Small intestine (tissue), 16 donors: Measurements from ENCODE around the gene MATR3. TPM values are rescaled to one million over a fixed set of nuclear protein-coding genes. Genes with fewer than 3 reads are reported as not detected.

Experiments used
- DNase-seq, 2 donors: peaks; one replicate each; pipeline versions ENCODE4 v3.0.0 to v3.0.0-alpha.2; 2013
- FAIRE-seq: peaks from 2 replicates; lab custom pipeline; 2012; peaks lifted over from hg19 to GRCh38; lab: Jason Lieb, UNC
- H3K27ac ChIP-seq, 3 donors: one replicate each; pipeline ENCODE4 v1.5.1; 2013; ENCODE audit warnings: low read length in 2 of 3, mild to moderate bottlenecking in 2 of 3, control low read depth in 1 of 3, inconsistent platforms in 1 of 3, low read depth in 1 of 3, moderate library complexity in 1 of 3
- H3K27me3 ChIP-seq, 3 donors: one replicate each; pipeline ENCODE4 v1.6.1; 2013; ENCODE audit warnings: low read length in 3 of 3, inconsistent platforms in 1 of 3; ENCODE audit not compliant: control insufficient read depth in 3 of 3, insufficient read depth in 3 of 3
- H3K36me3 ChIP-seq, 3 donors: one replicate each; pipeline ENCODE4 v1.6.1; 2013; ENCODE audit warnings: low read length in 3 of 3, inconsistent platforms in 1 of 3, low read depth in 1 of 3, mild to moderate bottlenecking in 1 of 3, moderate library complexity in 1 of 3; ENCODE audit not compliant: control insufficient read depth in 3 of 3, insufficient read depth in 2 of 3
- H3K4me1 ChIP-seq, 3 donors: one replicate each; pipeline ENCODE4 v1.6.1; 2013; ENCODE audit warnings: low read length in 2 of 3, inconsistent platforms in 1 of 3, low read depth in 1 of 3, mild to moderate bottlenecking in 1 of 3, moderate library complexity in 1 of 3; ENCODE audit not compliant: control insufficient read depth in 3 of 3, insufficient read depth in 2 of 3
- H3K4me3 ChIP-seq, 3 donors: one replicate each; pipeline ENCODE4 v1.5.1; 2013; ENCODE audit warnings: low read length in 3 of 3, control low read depth in 1 of 3, inconsistent platforms in 1 of 3, low read depth in 1 of 3, mild to moderate bottlenecking in 1 of 3, moderate library complexity in 1 of 3
- H3K9me3 ChIP-seq, 2 donors: one replicate each; pipeline ENCODE4 v1.6.1; 2013; ENCODE audit warnings: low read depth in 1 of 2, low read length in 1 of 2; ENCODE audit not compliant: control insufficient read depth in 2 of 2, insufficient read depth in 1 of 2
- WGBS, 3 donors: extraction: QIAGEN DNeasy Blood & Tissue Kit; methylation state at CpG; one replicate each; pipeline ENCODE4 v1.1.7; 2013; 5-methylcytosine and 5-hydroxymethylcytosine counted together
- long read RNA-seq, 10 donors: transcript quantifications; one replicate each; lab custom pipeline, GENCODE V29; 2026
- polyA plus RNA-seq, 4 donors: library from polyadenylated mRNA; stranded (reverse) in 3 of 4; unstranded in 1 of 4; fragments of 200-250 nt in 3 of 4; fragments of 120-200 nt in 1 of 4; gene quantifications; one replicate each; pipeline versions ENCODE4 v1.2.1 to v1.2.3, GENCODE V29; 2013
- donor health status: healthy with polysubstance abuse.
- donor health status: control.
- donor health status: control.
- donor health status: Bipolar disorder and iron deficiency.
- donor health status: healthy.

MATR3 gene, protein sequence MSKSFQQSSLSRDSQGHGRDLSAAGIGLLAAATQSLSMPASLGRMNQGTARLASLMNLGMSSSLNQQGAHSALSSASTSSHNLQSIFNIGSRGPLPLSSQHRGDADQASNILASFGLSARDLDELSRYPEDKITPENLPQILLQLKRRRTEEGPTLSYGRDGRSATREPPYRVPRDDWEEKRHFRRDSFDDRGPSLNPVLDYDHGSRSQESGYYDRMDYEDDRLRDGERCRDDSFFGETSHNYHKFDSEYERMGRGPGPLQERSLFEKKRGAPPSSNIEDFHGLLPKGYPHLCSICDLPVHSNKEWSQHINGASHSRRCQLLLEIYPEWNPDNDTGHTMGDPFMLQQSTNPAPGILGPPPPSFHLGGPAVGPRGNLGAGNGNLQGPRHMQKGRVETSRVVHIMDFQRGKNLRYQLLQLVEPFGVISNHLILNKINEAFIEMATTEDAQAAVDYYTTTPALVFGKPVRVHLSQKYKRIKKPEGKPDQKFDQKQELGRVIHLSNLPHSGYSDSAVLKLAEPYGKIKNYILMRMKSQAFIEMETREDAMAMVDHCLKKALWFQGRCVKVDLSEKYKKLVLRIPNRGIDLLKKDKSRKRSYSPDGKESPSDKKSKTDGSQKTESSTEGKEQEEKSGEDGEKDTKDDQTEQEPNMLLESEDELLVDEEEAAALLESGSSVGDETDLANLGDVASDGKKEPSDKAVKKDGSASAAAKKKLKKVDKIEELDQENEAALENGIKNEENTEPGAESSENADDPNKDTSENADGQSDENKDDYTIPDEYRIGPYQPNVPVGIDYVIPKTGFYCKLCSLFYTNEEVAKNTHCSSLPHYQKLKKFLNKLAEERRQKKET
- 100 to 1,000 TPM in 2 of 4 donors, 10 to 100 TPM in 2; 63.1 to 283 (median 100) TPM for polyA plus RNA-seq
- long read RNA-seq, donor 1, full-length matches to known transcripts: 33 of 387 reads
- long read RNA-seq, donor 1, partial matches to known transcripts: 354 of 387 reads
- long read RNA-seq, donor 1, other reads (novel, unspliced or antisense): 0 of 387 reads
- long read RNA-seq, donor 2, full-length matches to known transcripts: 13 of 51 reads
- long read RNA-seq, donor 2, partial matches to known transcripts: 38 of 51 reads
- long read RNA-seq, donor 2, other reads (novel, unspliced or antisense): 0 of 51 reads
- long read RNA-seq, donor 3, full-length matches to known transcripts: 8 of 168 reads
- long read RNA-seq, donor 3, partial matches to known transcripts: 160 of 168 reads
- long read RNA-seq, donor 3, other reads (novel, unspliced or antisense): 0 of 168 reads
- long read RNA-seq, donor 4, partial matches to known transcripts: 5 of 5 reads
- long read RNA-seq, donor 4, other reads (novel, unspliced or antisense): 0 of 5 reads
- long read RNA-seq, donor 5, full-length matches to known transcripts: 3 of 32 reads
- long read RNA-seq, donor 5, partial matches to known transcripts: 29 of 32 reads
- long read RNA-seq, donor 5, other reads (novel, unspliced or antisense): 0 of 32 reads
- long read RNA-seq, donor 6, full-length matches to known transcripts: 11 of 113 reads
- long read RNA-seq, donor 6, partial matches to known transcripts: 102 of 113 reads
- long read RNA-seq, donor 6, other reads (novel, unspliced or antisense): 0 of 113 reads
- long read RNA-seq, donor 7, full-length matches to known transcripts: 57 of 400 reads
- long read RNA-seq, donor 7, partial matches to known transcripts: 338 of 400 reads
- long read RNA-seq, donor 7, other reads (novel, unspliced or antisense): 5 of 400 reads
- long read RNA-seq, donor 8, full-length matches to known transcripts: 1 of 17 reads
- long read RNA-seq, donor 8, partial matches to known transcripts: 16 of 17 reads
- long read RNA-seq, donor 8, other reads (novel, unspliced or antisense): 0 of 17 reads
- long read RNA-seq, donor 9, full-length matches to known transcripts: 3 of 14 reads
- long read RNA-seq, donor 9, partial matches to known transcripts: 11 of 14 reads
- long read RNA-seq, donor 9, other reads (novel, unspliced or antisense): 0 of 14 reads
- long read RNA-seq, donor 10, full-length matches to known transcripts: 31 of 269 reads
- long read RNA-seq, donor 10, partial matches to known transcripts: 238 of 269 reads
- long read RNA-seq, donor 10, other reads (novel, unspliced or antisense): 0 of 269 reads

DNA sequence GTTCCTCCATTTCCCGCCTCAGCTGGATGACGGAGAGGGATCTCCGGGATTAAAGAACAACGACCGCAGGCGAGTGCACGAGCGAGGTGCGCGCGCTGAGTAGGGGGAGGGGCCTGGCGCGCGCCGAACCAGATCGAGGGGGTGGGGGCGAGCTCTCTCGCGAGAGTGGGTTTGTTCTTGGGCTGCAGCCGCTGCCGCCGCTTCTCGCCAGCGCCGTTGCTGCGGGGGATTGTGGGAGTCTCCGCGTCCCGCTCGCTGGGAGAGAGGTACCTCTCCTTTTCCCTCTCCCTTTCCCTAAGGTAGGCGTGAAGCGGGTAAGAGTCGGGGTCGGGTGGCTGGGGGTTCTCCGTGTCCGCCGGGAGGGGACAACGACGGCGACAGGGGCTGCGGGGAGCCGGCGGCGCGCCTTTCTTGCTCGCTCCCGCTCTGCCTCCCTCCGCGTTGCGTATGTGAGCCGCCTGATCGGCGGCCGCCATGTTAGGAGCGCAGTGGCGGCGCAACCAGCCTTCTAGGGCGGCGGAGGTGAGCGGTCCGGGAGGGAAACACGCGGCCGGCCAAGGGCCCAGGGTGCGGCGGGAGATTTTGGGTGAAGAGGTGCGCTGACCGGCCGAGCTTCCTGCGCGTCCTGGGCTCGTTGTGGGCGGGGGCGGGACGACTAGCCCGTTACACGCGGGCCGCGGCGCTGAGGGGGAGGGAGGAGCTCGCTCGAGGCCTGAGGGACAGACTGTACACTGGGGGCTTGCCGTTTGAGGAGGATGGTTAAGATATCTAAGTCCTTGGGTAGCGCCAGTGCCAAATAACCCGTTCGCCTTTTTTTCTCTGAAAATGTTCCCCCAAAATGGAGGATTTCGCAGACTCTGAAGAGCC lies at the start of gene MATR3:
MATR3 (plus strand) TSS at position 234 of the 867 bp plus-strand sequence. CDS start 13,676 bp downstream, outside the sequence.
- Histone ChIP-seq H3K27ac (peak within 1 kb of the TSS; percentile 98 to 100 (median 98)), H3K4me3 (peak within 1 kb of the TSS; percentile 71 to 86 (median 83)), H3K36me3 (peaks cover 0 to 4% (median 0%) of the 10 kb centered on the region in 3 donors), H3K4me1 (peaks cover 0 to 22% (median 18%) of the 10 kb centered on the region in 3 donors), H3K9me3 (no peaks in the 10 kb centered on the region), H3K27me3 (no peaks in the 10 kb centered on the region)
- FAIRE-seq (no peak), DNase-seq (peak; percentile 96 to 99)
- WGBS, 3 donors: 0 to 1% (median 0%) methylated on average over 74 to 88 of the region's 88 CpGs

DNA sequence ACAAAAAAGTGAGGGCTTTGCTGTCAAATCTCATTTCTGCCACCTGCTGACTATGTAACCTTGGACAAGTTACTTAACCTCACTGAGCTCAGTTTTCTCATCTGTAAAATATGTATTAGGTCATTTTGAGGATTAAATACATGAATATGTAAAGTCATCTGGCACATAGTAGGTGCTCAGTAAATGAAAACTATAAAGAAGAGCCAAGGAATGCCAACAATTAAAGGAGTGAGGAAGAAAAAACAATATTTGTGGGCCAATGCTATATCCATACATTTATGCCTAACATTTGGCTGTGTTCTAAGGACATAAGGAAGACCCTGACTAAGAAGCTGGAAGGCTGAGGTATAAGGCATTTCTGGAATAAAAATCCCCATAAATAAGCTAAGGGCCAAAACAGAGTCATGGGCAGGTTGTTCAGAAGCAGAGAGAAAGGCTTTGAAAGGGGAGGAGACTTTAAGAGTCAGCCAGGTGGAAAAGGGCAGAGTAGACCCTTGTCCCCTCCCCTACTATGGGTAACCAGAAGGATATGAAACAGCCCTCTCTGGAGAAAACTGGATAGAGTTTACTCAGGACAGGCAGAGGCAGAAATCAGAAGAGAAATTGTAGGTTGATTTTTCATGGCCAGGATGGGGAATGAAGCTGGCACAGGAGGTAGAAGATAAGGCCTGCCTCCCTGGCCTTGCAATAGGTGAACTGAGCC lies 47.8 kb upstream of the MATR3 start:
- no peak for DNase-seq
- FAIRE-seq: no peak
- no peaks in the 10 kb centered on the region for H3K9me3 ChIP-seq
- H3K4me1 ChIP-seq: no peaks in the 10 kb centered on the region
- H3K27ac ChIP-seq: no peak overlapping the region
- H3K4me3 ChIP-seq: no peak overlapping the region
- peaks cover 0 to 7% (median 0%) of the 10 kb centered on the region in 3 donors for H3K27me3 ChIP-seq
- H3K36me3 ChIP-seq: no peaks in the 10 kb centered on the region

DNA sequence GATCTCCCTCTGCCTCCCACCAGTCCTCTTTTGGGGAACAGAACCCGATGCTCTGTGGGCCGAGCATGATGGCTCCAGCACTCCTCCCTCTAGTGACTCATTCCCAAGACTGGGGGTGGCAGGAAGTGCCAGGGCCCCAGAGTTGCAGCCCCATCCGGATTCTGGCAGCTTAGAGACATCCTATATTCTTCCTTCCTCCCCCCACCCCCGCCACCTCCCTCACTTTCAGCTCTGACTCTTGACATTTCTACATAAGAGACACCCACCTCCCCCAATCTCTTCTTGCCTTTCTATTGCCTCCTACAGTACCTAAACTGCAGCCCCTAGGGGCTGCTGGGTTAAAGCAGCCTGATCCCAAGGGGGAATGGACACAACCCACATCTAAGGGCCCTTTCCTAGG lies 47.1 kb upstream of the MATR3 start:
- Histone ChIP-seq H3K4me1 (no peaks in the 10 kb centered on the region), H3K4me3 (no peak overlapping the region), H3K27me3 (peaks cover 0 to 4% (median 0%) of the 10 kb centered on the region in 3 donors), H3K27ac (no peak overlapping the region), H3K36me3 (no peaks in the 10 kb centered on the region), H3K9me3 (no peaks in the 10 kb centered on the region)
- FAIRE-seq: no peak
- 26 to 40% (median 36%) methylated on average over 4 of the region's 4 CpGs for WGBS, 3 donors
- no peak for DNase-seq

DNA sequence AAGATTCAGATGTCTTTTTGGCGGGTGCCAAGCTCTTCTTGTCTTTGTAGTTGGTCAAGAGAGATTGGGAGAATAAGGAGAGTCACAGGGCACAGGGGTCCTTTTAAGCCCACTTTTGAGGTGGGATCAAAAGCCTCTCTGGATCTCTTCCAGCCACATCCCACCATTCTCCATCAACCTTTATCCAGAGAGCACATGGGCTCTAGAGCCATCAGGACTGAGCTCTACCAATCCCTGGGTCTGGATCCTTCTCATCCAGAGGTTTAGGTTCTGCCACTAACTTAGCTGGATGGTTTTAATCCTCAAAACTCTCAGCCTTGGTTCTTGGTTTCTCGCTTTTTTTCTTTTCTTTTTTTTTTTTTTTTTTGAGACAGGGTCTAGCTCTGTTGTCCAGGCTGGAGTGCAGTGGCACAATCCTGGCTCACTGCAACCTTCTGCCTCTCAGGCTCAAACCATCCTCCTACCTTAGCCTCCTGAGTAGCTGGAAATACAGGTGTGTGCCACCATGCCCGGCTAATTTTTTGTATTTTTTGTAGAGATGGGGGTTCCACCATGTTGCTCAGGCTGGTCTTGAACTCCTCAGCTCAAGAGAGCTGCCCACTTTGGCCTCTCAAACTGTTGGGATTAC lies 44.6 kb upstream of the MATR3 start:
- no peak for DNase-seq
- no peak overlapping the region for H3K27ac ChIP-seq
- FAIRE-seq: no peak
- no peak overlapping the region for H3K4me3 ChIP-seq
- no peaks in the 10 kb centered on the region for H3K9me3 ChIP-seq
- WGBS, 3 donors: 88 to 98% (median 95%) methylated on average over 3 of the region's 3 CpGs
- H3K4me1 ChIP-seq: no peaks in the 10 kb centered on the region
- peaks cover 0 to 3% (median 0%) of the 10 kb centered on the region in 3 donors for H3K27me3 ChIP-seq
- H3K36me3 ChIP-seq: no peaks in the 10 kb centered on the region

DNA sequence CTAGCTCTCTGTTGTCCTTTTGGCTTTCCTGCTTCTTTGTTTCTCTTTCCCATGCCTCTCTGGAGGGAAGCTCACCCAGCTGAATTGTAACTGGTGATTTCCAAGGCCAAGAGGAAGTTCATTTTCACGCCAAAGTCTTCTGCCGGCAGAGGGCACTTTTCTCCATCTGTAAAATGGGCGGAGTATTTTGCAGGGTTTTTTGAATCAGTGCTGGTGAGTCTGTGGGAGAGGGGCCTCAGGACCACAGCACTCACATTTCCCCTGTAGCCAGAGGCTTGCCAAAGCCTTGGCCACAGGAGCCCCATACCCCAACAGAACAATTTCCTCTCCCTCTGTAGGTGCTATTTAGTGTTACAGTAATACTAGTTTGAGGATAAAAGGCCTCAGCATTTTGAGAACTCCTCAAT lies 42.3 kb upstream of the MATR3 start:
- H3K27me3 ChIP-seq: peaks cover 0 to 3% (median 0%) of the 10 kb centered on the region in 3 donors
- FAIRE-seq (no peak), DNase-seq (peak in 1 of 2 donors; percentile 22)
- H3K9me3 ChIP-seq: no peaks in the 10 kb centered on the region
- H3K36me3 ChIP-seq: no peaks in the 10 kb centered on the region
- no peaks in the 10 kb centered on the region for H3K4me1 ChIP-seq
- H3K27ac ChIP-seq: no peak overlapping the region
- WGBS, 3 donors: 41 to 49% (median 43%) methylated on average over 3 of the region's 3 CpGs
- H3K4me3 ChIP-seq: no peak overlapping the region

DNA sequence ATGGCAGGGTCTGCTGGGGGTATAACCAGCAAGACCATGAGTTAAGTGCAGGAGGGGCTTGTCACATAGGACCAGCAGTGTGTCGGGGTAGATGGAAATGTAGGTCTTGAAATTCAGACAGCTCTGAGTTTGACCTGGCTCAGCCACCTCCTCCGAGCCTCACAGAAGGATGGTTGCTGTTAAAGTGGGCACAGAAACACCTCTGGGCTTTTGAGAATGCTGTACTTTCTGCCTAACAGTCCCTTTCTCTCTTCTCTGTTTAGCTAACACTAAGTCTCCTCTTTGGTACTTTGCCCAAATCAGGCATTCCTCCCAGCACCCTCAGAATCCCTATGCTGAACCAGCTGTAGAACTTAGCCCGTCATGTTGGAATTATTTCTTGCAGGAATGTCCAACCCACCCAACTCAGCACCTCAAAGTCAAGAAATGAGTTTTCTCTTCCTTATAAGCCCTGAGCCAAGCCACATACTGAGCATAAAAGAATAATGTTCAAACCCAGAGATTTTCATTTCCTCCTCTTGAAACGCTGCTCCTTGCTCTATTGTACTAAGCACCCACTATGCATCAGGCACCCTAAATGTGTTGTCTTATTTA lies 41.7 kb upstream of the MATR3 start:
- H3K4me3 ChIP-seq: no peak overlapping the region
- H3K27ac ChIP-seq: no peak overlapping the region
- H3K4me1 ChIP-seq: no peaks in the 10 kb centered on the region
- no peaks in the 10 kb centered on the region for H3K36me3 ChIP-seq
- 71 to 77% (median 74%) methylated on average over 4 of the region's 4 CpGs for WGBS, 3 donors
- H3K27me3 ChIP-seq: peaks cover 0 to 3% (median 0%) of the 10 kb centered on the region in 3 donors
- FAIRE-seq (no peak), DNase-seq (no peak)
- H3K9me3 ChIP-seq: no peaks in the 10 kb centered on the region
